Endothelial cell of umbilical vein (primary cell): Measurements from ENCODE around the gene MEF2C.

Source experiments
- EZH2 ChIP-seq: IDR thresholded peaks from 2 replicates; pipeline ENCODE4 v1.6.1; 2012; ENCODE audit warnings: borderline replicate concordance, low read depth, mild to moderate bottlenecking, moderate library complexity, low read length, inconsistent platforms; ENCODE audit not compliant: severe bottlenecking
- POLR2A ChIP-seq: IDR thresholded peaks from 2 replicates; pipeline ENCODE4 v1.6.1; 2012; ENCODE audit warnings: low read depth, mild to moderate bottlenecking, control low read depth, low read length
- POLR2AphosphoS5 ChIP-seq: IDR thresholded peaks from 2 replicates; pipeline ENCODE4 v1.6.1; 2012; ENCODE audit warnings: low read depth, mild to moderate bottlenecking, control low read depth, low read length, moderate library complexity; ENCODE audit not compliant: insufficient read depth

DNA sequence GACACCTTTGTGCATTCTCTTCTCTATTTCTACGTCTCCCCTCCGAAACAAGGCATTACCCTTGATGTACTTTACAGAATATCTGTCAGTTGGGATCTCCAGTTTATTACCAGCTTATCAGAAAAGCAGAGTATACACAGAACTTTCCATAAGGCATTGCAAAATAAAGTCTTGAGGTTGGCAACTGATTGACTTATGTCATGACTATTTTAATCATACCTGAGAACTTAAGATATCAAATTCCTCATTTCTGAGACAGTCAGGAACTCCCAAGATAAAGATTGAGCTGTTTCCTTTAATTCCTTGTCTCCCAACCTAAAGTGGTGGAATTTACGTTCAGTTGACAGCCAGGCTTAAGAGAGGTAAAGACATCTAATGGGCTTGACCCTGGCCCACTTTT is 110.9 kb downstream of the MEF2C start:
- TF ChIP-seq POLR2A: no peak
- no peak for TF ChIP-seq EZH2
- TF ChIP-seq POLR2AphosphoS5: no peak
